Suprapubic skin (tissue), 3 donors: Measurements from ENCODE around the gene MKLN1.

Experiments used
- CTCF ChIP-seq, 2 donors: fragments of 200-600 bp in 1 of 2; fragments of 450-650 bp in 1 of 2; sonication (generic) in 1 of 2; IDR thresholded peaks; one replicate each; pipeline ENCODE4 v1.5.1; 2016 to 2019; ENCODE audit warnings: antibody characterized with exemption in 2 of 2, mild to moderate bottlenecking in 1 of 2, moderate library complexity in 1 of 2
- EP300 ChIP-seq: sonication (generic); formaldehyde crosslinking; IDR thresholded peaks from one replicate; pipeline ENCODE4 v1.6.1; 2017; ENCODE audit warnings: antibody characterized with exemption
- POLR2A ChIP-seq, 2 donors: fragments of 450-650 bp; IDR thresholded peaks; one replicate each; pipeline ENCODE4 v1.6.1; 2017; ENCODE audit warnings: antibody characterized with exemption in 2 of 2, mild to moderate bottlenecking in 2 of 2, moderate library complexity in 2 of 2

- no peak for TF ChIP-seq CTCF (IDR thresholded peaks at IDR 0.05)
- no peak for TF ChIP-seq EP300
- no peak for TF ChIP-seq POLR2A (IDR thresholded peaks at IDR 0.05)
These were observed 158.7 kb downstream of the MKLN1 start for GRCh38 chr7:131486346-131486745.
